Mesendoderm (in vitro differentiated cells): Measurements from ENCODE around the gene CNTNAP1.

Experiments used
- small RNA-seq: library from polyadenylated mRNA; stranded (forward); fragments of <200 nt; extraction: miRNeasy Mini kit (QIAGEN cat#:217004); gene quantifications from one replicate; pipeline ENCODE3, GENCODE V24; 2013; ENCODE audit not compliant: insufficient read depth

Gene CNTNAP1

Small RNA genes within 50 kb of the gene (small RNA-seq; reads per million reads assigned to genes)
- gene MIR6780A, result 0.54 reads per million
